Activated CD4-positive, alpha-beta T cell treated with anti-CD3 and anti-CD28 coated beads, Interleukin-2, Interleukin-6, amounts not matched to agents 100 ng/mL and 50 ng/mL, durations not matched to agents 16 hours and 8 hours (primary cell): ENCODE results near the gene GLIS1.
"Not testable (repeated sequence)": the region's sequence is repeated elsewhere in the genome, so short reads cannot be mapped to it uniquely, and the experiment has no call there.

Experiments
- DNase-seq: peaks from one replicate; pipeline ENCODE4 v3.0.0-alpha.2; 2020

GLIS1 gene

GRCh38 chr1:53556657-53557227 is 182.2 kb downstream of the GLIS1 start:
- DNase-seq = no peak

- not testable (repeated sequence) for DNase-seq
Observed at GRCh38 chr1:53555620-53556326, 183.2 kb downstream of the GLIS1 start.

- DNase-seq = no peak
Observed at GRCh38 chr1:53554592-53555305, 184.2 kb downstream of the GLIS1 start.

- peak; percentile 22 for DNase-seq
Observed at GRCh38 chr1:53553734-53554509, 185.0 kb downstream of the GLIS1 start.

GRCh38 chr1:53552981-53553733 is 185.8 kb downstream of the GLIS1 start:
- no peak for DNase-seq

- no peak for DNase-seq
Observed at GRCh38 chr1:53552146-53552861, 186.7 kb downstream of the GLIS1 start.

GRCh38 chr1:53551428-53551995 is 187.5 kb downstream of the GLIS1 start:
- no peak for DNase-seq

GRCh38 chr1:53550201-53550741 is 188.7 kb downstream of the GLIS1 start:
- peak; percentile 16 for DNase-seq

- DNase-seq = no peak
Observed at GRCh38 chr1:53549781-53550180, 189.2 kb downstream of the GLIS1 start.

- no peak for DNase-seq
Observed at GRCh38 chr1:53549287-53549686, 189.7 kb downstream of the GLIS1 start.

GRCh38 chr1:53548031-53548491 is 190.9 kb downstream of the GLIS1 start:
- DNase-seq = no peak

- no peak for DNase-seq
Observed at GRCh38 chr1:53547231-53547790, 191.7 kb downstream of the GLIS1 start.

GRCh38 chr1:53546409-53547155 is 192.4 kb downstream of the GLIS1 start:
- no peak for DNase-seq

GRCh38 chr1:53545663-53546408 is 193.1 kb downstream of the GLIS1 start:
- DNase-seq = no peak

- no peak for DNase-seq
Observed at GRCh38 chr1:53544728-53545515, 194.0 kb downstream of the GLIS1 start.

- DNase-seq = no peak
Observed at GRCh38 chr1:53543778-53544695, 194.9 kb downstream of the GLIS1 start.

GRCh38 chr1:53543130-53543777 is 195.7 kb downstream of the GLIS1 start:
- DNase-seq = no peak
